Ramos (cell line): Measurements from ENCODE around the gene NNMT.

ENCODE experiments used
- in situ Hi-C: fragments of 300-500 bp; cut with MboI; formaldehyde crosslinking; loops from one replicate; pipeline ENCODE4 v1.14.3; 2022; ENCODE audit warnings: low sequenced_read_pairs; ENCODE audit not compliant: unreplicated experiment

Gene NNMT

GRCh38 chr11:114279792-114280546 lies 16.2 kb upstream of the NNMT start:
- in situ Hi-C loops: no loop called here

GRCh38 chr11:114280696-114281095 lies 15.5 kb upstream of the NNMT start:
- in situ Hi-C loops: no loop called here

GRCh38 chr11:114281388-114281956 lies 14.7 kb upstream of the NNMT start:
- in situ Hi-C loops: no loop called here

GRCh38 chr11:114282488-114282887 lies 13.7 kb upstream of the NNMT start:
- in situ Hi-C loops: no loop called here

- in situ Hi-C loops: no loop called here
These were observed 12.8 kb upstream of the NNMT start for GRCh38 chr11:114283422-114283821.

- in situ Hi-C loops: no loop called here
These were observed 12.2 kb upstream of the NNMT start for GRCh38 chr11:114284021-114284420.

GRCh38 chr11:114284914-114285313 lies 11.3 kb upstream of the NNMT start:
- in situ Hi-C loops: no loop called here

- in situ Hi-C loops: no loop called here
These were observed 10.6 kb upstream of the NNMT start for GRCh38 chr11:114285599-114285998.

GRCh38 chr11:114286229-114286628 lies 10.0 kb upstream of the NNMT start:
- in situ Hi-C loops: no loop called here

- in situ Hi-C loops: no loop called here
These were observed 9.0 kb upstream of the NNMT start for GRCh38 chr11:114287154-114287553.

- in situ Hi-C loops: no loop called here
These were observed 8.1 kb upstream of the NNMT start for GRCh38 chr11:114288136-114288535.

- in situ Hi-C loops: no loop called here
These were observed 6.4 kb upstream of the NNMT start for GRCh38 chr11:114289779-114290178.

- in situ Hi-C loops: no loop called here
These were observed 5.5 kb upstream of the NNMT start for GRCh38 chr11:114290503-114291235.

- in situ Hi-C loops: no loop called here
These were observed 4.8 kb upstream of the NNMT start for GRCh38 chr11:114291381-114291780.

GRCh38 chr11:114291842-114292680 lies 4.1 kb upstream of the NNMT start:
- in situ Hi-C loops: no loop called here

- in situ Hi-C loops: no loop called here
These were observed 2.9 kb upstream of the NNMT start for GRCh38 chr11:114293201-114293711.

GRCh38 chr11:114296605-114297372 lies 590 bp downstream of the NNMT start:
- in situ Hi-C loops: no loop called here

GRCh38 chr11:114297806-114298709 lies 1.9 kb downstream of the NNMT start:
- in situ Hi-C loops: no loop called here

- in situ Hi-C loops: no loop called here
These were observed 2.5 kb downstream of the NNMT start for GRCh38 chr11:114298710-114299109.
